ENCODE data around the gene CNNM2. TPM values are rescaled to one million over a fixed set of nuclear protein-coding genes. Genes with fewer than 3 reads are reported as not detected.
"Not testable (repeated sequence)": the region's sequence is repeated elsewhere in the genome, so short reads cannot be mapped to it uniquely, and the experiment has no call there.

Gene CNNM2
- total RNA-seq, 1 experiment from 2014 or later = 16.1 TPM

DNA sequence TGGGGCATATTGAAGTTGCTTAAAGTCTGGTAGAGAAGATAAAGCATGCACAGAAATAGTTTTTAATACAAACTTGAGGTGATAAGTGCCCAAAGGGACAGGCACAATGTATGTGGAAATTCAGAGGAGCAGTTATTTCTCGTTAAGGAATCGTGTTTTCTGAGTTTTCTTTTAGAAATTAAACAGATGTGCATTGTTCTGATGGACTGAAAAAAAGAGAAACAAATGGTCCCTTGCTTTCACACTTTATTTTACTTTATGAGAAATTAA lies 45.6 kb downstream of the CNNM2 start:
- Histone ChIP-seq H3K27me3 (replicated peaks; ENCODE audit: control insufficient read depth, insufficient read depth, low read length) (no peaks in the 10 kb centered on the region), H3K9me3 (no peaks in the 10 kb centered on the region), H3K36me3 (ENCODE audit: control insufficient read depth, insufficient read depth, low read length) (no peaks in the 10 kb centered on the region), H3K4me1 (peaks cover 30% of the 10 kb centered on the region), H3K4me3 (ENCODE audit: low read depth, low read length) (no peak overlapping the region)
- ChIA-PET CTCF (no interaction called here), POLR2A (no interaction called here)
- Mint-ChIP-seq H3K27ac (ENCODE audit: unreplicated experiment) (no peak overlapping the region), H3K27me3 (ENCODE audit: insufficient read depth, unreplicated experiment) (no peaks in the 10 kb centered on the region), H3K36me3 (ENCODE audit: insufficient read depth, unreplicated experiment) (no peaks in the 10 kb centered on the region), H3K4me3 (ENCODE audit: unreplicated experiment) (no peak overlapping the region), H3K4me1 (ENCODE audit: low read depth, unreplicated experiment) (peaks cover 20% of the 10 kb centered on the region), H3K9me3 (ENCODE audit: unreplicated experiment) (no peaks in the 10 kb centered on the region)
- TF ChIP-seq, protein P1, sequence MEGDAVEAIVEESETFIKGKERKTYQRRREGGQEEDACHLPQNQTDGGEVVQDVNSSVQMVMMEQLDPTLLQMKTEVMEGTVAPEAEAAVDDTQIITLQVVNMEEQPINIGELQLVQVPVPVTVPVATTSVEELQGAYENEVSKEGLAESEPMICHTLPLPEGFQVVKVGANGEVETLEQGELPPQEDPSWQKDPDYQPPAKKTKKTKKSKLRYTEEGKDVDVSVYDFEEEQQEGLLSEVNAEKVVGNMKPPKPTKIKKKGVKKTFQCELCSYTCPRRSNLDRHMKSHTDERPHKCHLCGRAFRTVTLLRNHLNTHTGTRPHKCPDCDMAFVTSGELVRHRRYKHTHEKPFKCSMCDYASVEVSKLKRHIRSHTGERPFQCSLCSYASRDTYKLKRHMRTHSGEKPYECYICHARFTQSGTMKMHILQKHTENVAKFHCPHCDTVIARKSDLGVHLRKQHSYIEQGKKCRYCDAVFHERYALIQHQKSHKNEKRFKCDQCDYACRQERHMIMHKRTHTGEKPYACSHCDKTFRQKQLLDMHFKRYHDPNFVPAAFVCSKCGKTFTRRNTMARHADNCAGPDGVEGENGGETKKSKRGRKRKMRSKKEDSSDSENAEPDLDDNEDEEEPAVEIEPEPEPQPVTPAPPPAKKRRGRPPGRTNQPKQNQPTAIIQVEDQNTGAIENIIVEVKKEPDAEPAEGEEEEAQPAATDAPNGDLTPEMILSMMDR (IDR thresholded peaks at IDR 0.05; ENCODE audit: insufficient read depth in 1 of 2, low read depth in 1 of 2, low read length in 1 of 2, severe bottlenecking in 1 of 2, unreplicated experiment in 1 of 2) = no peak
- DNase-seq = no peak
- no TSS peak for BruUV-seq (replicated peaks)
- intact Hi-C loops (cut with micrococcal nuclease; ENCODE audit: unreplicated experiment) = loop anchor here (1.0 kb wide), 1 partner anchor 46 kb away; no protein-coding TSS in a partner anchor

GRCh38 chr10:102964064-102964463 lies 46.0 kb downstream of the CNNM2 start:
- H3K36me3 Mint-ChIP-seq (ENCODE audit: insufficient read depth, unreplicated experiment); POLR2A ChIA-PET; BruUV-seq (replicated peaks); H3K27ac Mint-ChIP-seq (ENCODE audit: unreplicated experiment); H3K4me3 Mint-ChIP-seq (ENCODE audit: unreplicated experiment); H3K4me3 ChIP-seq (ENCODE audit: low read depth, low read length); intact Hi-C loops (cut with micrococcal nuclease; ENCODE audit: unreplicated experiment); H3K9me3 Mint-ChIP-seq (ENCODE audit: unreplicated experiment); H3K27me3 ChIP-seq (replicated peaks; ENCODE audit: control insufficient read depth, insufficient read depth, low read length); DNase-seq; H3K27me3 Mint-ChIP-seq (ENCODE audit: insufficient read depth, unreplicated experiment); CTCF ChIA-PET; H3K36me3 ChIP-seq (ENCODE audit: control insufficient read depth, insufficient read depth, low read length); H3K9me3 ChIP-seq: not testable (repeated sequence)
- peaks cover 20% of the 10 kb centered on the region for H3K4me1 Mint-ChIP-seq (ENCODE audit: low read depth, unreplicated experiment)
- peaks cover 30% of the 10 kb centered on the region for H3K4me1 ChIP-seq

DNA sequence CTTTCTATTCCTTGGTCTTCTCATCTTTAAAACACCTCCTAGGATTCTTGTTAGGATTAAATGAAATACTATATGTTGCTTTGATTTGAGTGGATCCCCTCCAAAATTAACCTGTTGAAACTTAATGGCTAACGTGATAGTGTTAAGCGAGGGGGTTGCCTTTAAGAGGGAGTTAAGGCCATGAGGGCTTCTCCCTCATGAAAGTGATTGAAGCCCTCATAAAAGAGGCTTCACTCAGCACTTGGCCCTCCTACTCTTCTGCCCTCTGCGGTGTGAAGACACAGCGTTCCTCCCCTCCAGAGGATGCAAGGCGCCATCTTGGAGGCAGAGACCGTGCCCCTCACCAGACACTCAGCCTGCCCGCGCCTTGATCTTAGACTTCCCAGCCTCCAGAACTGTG lies 46.6 kb downstream of the CNNM2 start:
- Histone ChIP-seq H3K36me3 (ENCODE audit: control insufficient read depth, insufficient read depth, low read length) (no peaks in the 10 kb centered on the region), H3K9me3 (no peaks in the 10 kb centered on the region), H3K4me1 (peaks cover 30% of the 10 kb centered on the region), H3K27me3 (replicated peaks; ENCODE audit: control insufficient read depth, insufficient read depth, low read length) (no peaks in the 10 kb centered on the region), H3K4me3 (ENCODE audit: low read depth, low read length) (no peak overlapping the region)
- H3K36me3 Mint-ChIP-seq (ENCODE audit: insufficient read depth, unreplicated experiment) = no peaks in the 10 kb centered on the region
- POLR2A ChIA-PET = no interaction called here
- H3K4me1 Mint-ChIP-seq (ENCODE audit: low read depth, unreplicated experiment) = peaks cover 20% of the 10 kb centered on the region
- BruUV-seq (replicated peaks) = no TSS peak
- no peak for DNase-seq
- no peaks in the 10 kb centered on the region for H3K27me3 Mint-ChIP-seq (ENCODE audit: insufficient read depth, unreplicated experiment)
- peak overlapping the region; percentile 61 for H3K27ac Mint-ChIP-seq (ENCODE audit: unreplicated experiment)
- CTCF ChIA-PET = no interaction called here
- TF ChIP-seq, protein P1 (IDR thresholded peaks at IDR 0.05; ENCODE audit: insufficient read depth in 1 of 2, low read depth in 1 of 2, low read length in 1 of 2, severe bottlenecking in 1 of 2, unreplicated experiment in 1 of 2) = no peak
- intact Hi-C loops (cut with micrococcal nuclease; ENCODE audit: unreplicated experiment) = no loop called here
- peak overlapping the region; percentile 49 for H3K4me3 Mint-ChIP-seq (ENCODE audit: unreplicated experiment)
- H3K9me3 Mint-ChIP-seq (ENCODE audit: unreplicated experiment) = no peaks in the 10 kb centered on the region

DNA sequence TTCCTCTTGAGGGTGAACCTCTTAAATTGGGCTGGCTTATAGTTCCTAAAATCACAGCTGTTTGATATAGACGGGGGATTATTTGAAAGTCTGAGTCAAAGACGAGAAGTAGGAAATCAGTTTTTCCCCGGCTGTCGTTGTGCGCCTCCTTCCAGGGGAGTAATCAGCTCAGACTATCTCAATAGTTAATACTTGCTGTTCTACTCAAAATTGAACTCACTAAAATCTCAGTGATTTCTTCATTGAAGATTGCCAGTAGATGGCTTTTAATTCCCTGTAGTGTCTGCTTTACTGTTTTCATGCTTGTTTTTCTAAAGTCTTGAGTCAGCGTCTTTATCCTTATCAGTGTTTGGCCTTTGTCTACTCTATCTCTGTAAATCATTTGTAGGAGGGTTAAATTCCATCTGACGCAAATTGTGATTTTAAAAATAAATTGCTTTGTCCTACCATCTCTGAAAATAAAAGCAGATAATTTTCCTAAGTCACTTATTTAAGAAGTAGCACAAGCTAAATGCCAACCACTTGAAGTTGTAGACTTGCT lies 47.3 kb downstream of the CNNM2 start:
- H3K4me3 Mint-ChIP-seq (ENCODE audit: unreplicated experiment) = peak overlapping the region; percentile 49
- H3K9me3 Mint-ChIP-seq (ENCODE audit: unreplicated experiment) = no peaks in the 10 kb centered on the region
- TF ChIP-seq, protein P1 (IDR thresholded peaks at IDR 0.05; ENCODE audit: insufficient read depth in 1 of 2, low read depth in 1 of 2, low read length in 1 of 2, severe bottlenecking in 1 of 2, unreplicated experiment in 1 of 2) = no peak
- Histone ChIP-seq H3K9me3 (no peaks in the 10 kb centered on the region), H3K4me1 (peaks cover 30% of the 10 kb centered on the region), H3K36me3 (ENCODE audit: control insufficient read depth, insufficient read depth, low read length) (no peaks in the 10 kb centered on the region), H3K27me3 (replicated peaks; ENCODE audit: control insufficient read depth, insufficient read depth, low read length) (no peaks in the 10 kb centered on the region), H3K4me3 (ENCODE audit: low read depth, low read length) (no peak overlapping the region)
- H3K27me3 Mint-ChIP-seq (ENCODE audit: insufficient read depth, unreplicated experiment) = no peaks in the 10 kb centered on the region
- intact Hi-C loops (cut with micrococcal nuclease; ENCODE audit: unreplicated experiment) = no loop called here
- DNase-seq = peak in 1 of 2 experiments; percentile 20
- no TSS peak for BruUV-seq (replicated peaks)
- peak overlapping the region; percentile 61 for H3K27ac Mint-ChIP-seq (ENCODE audit: unreplicated experiment)
- no peaks in the 10 kb centered on the region for H3K36me3 Mint-ChIP-seq (ENCODE audit: insufficient read depth, unreplicated experiment)
- ChIA-PET POLR2A (no interaction called here), CTCF (no interaction called here)
- peaks cover 20% of the 10 kb centered on the region for H3K4me1 Mint-ChIP-seq (ENCODE audit: low read depth, unreplicated experiment)
